K562 (cell line): ENCODE data around the gene GPR180. TPM values are rescaled to one million over a fixed set of nuclear protein-coding genes. Genes with fewer than 3 reads are reported as not detected.
A peak's percentile ranks its signal among the peaks of the same experiment; 100 is the strongest.

Source experiments
- ATAC-seq: fragments of 200-7000 bp; cut with Tn5 transposase; 3 replicates; pipeline ENCODE4 v1.9.1; 2020; ENCODE audit warnings: moderate library complexity
- BruUV-seq: library from RNA; stranded (reverse); fragments of 400-500 nt; replicated peaks from 2 replicates; lab custom pipeline; 2021; lab: Mats Ljungman, UMichigan
- CTCF ChIA-PET: fragments of 300-600 bp; formaldehyde crosslinking; extraction: SDS; loops from one replicate; lab custom pipeline; 2021; ENCODE audit warnings: low intra/inter-chr PET ratio; lab: Yijun Ruan, JAX
- POLR2A ChIA-PET: fragments of 300-600, 350-650 bp; sonication (Branson Sonifier 250); formaldehyde crosslinking; extraction: SDS; loops from one replicate; lab custom pipeline; 2021; ENCODE audit warnings: antibody characterized with exemption, inconsistent platforms; lab: Yijun Ruan, JAX
- DNase-seq, 4 experiments: peaks; one replicate each; pipeline versions ENCODE4 v3.0.0 to v3.0.0-alpha.2; 2011 to 2018; ENCODE audit warnings: low spot score in 3 of 4, mixed read lengths in 3 of 4; ENCODE audit errors: extremely low read depth in 1 of 4
- FAIRE-seq: peaks from 2 replicates; lab custom pipeline; 2011; peaks lifted over from hg19 to GRCh38; lab: Jason Lieb, UNC
- H2AFZ ChIP-seq: 2 replicates; pipeline ENCODE4 v1.6.0; 2011; ENCODE audit warnings: low read depth, low read length, control low read depth, inconsistent platforms
- H3K27ac ChIP-seq: fragments of 200-600 bp; 3 replicates; pipeline ENCODE4 v1.8.0; 2011; ENCODE audit warnings: low read depth, mild to moderate bottlenecking, control low read depth, inconsistent platforms, low read length, moderate library complexity, mixed read lengths; ENCODE audit errors: extremely low read depth
- H3K27me3 ChIP-seq, 2 experiments: fragments of 300-600 bp in 1 of 2; 2 replicates in 1 of 2; 3 replicates in 1 of 2; pipeline versions ENCODE4 v1.6.0 to v1.8.0; 2011; ENCODE audit warnings: inconsistent platforms in 2 of 2, low read length in 2 of 2, mild to moderate bottlenecking in 1 of 2, mixed read lengths in 1 of 2, moderate library complexity in 1 of 2; ENCODE audit not compliant: control insufficient read depth in 2 of 2, insufficient read depth in 2 of 2
- H3K36me3 ChIP-seq: fragments of 300-600 bp; 3 replicates; pipeline ENCODE4 v1.8.0; 2011; ENCODE audit warnings: mild to moderate bottlenecking, low read length, inconsistent platforms; ENCODE audit not compliant: control insufficient read depth, insufficient read depth
- H3K4me1 ChIP-seq, 2 experiments: fragments of 200-600 bp in 1 of 2; replicated peaks in 1 of 2; 2 replicates in 1 of 2; 3 replicates in 1 of 2; pipeline versions ENCODE4 v1.5.1 to v1.8.0; 2011; ENCODE audit warnings: inconsistent platforms in 2 of 2, low read length in 2 of 2, mild to moderate bottlenecking in 1 of 2, mixed read lengths in 1 of 2, moderate library complexity in 1 of 2; ENCODE audit not compliant: control insufficient read depth in 2 of 2, insufficient read depth in 2 of 2
- H3K4me2 ChIP-seq: 2 replicates; pipeline ENCODE4 v1.6.1; 2011; ENCODE audit warnings: low read length, control low read depth, inconsistent platforms, mixed read lengths; ENCODE audit not compliant: insufficient read depth
- H3K4me3 ChIP-seq: fragments of 200-600 bp; sonication (generic), shearing (Covaris generic); 2 replicates; pipeline ENCODE4 v1.5.1; 2016; ENCODE audit warnings: control low read depth, inconsistent platforms
- H3K79me2 ChIP-seq: fragments of 200-600 bp; 3 replicates; pipeline ENCODE4 v1.8.0; 2011; ENCODE audit warnings: low read length, inconsistent platforms; ENCODE audit not compliant: control insufficient read depth, insufficient read depth
- H3K9ac ChIP-seq, 2 experiments: 2 replicates each; pipeline versions ENCODE4 v1.6.0 to v1.6.1; 2011; ENCODE audit warnings: low read depth in 2 of 2, low read length in 2 of 2, control low read depth in 1 of 2, inconsistent platforms in 1 of 2, mild to moderate bottlenecking in 1 of 2, mixed read lengths in 1 of 2; ENCODE audit not compliant: insufficient read depth in 1 of 2
- H3K9me1 ChIP-seq: one replicate; pipeline ENCODE4 v1.6.0; 2011; ENCODE audit warnings: inconsistent platforms, mild to moderate bottlenecking, low read length, moderate library complexity; ENCODE audit not compliant: control insufficient read depth, insufficient read depth
- H3K9me3 ChIP-seq: replicated peaks from 2 replicates; pipeline ENCODE4 v1.5.1; 2011; ENCODE audit warnings: low read depth, low read length, inconsistent platforms; ENCODE audit not compliant: control insufficient read depth, insufficient read depth
- H4K20me1 ChIP-seq: replicated peaks from 2 replicates; pipeline ENCODE4 v1.6.1; 2011; ENCODE audit warnings: low read length, inconsistent platforms, mixed read lengths; ENCODE audit not compliant: control insufficient read depth, insufficient read depth
- CXXC5 ChIP-seq: fragments of 250-450 bp; sonication (Bioruptor Pico); IDR thresholded peaks from 2 replicates; pipeline ENCODE4 v1.8.0; 2022; ENCODE audit warnings: inconsistent platforms, mild to moderate bottlenecking, moderate library complexity
- GATA2 ChIP-seq: sonication (generic); formaldehyde crosslinking; IDR thresholded peaks from 2 replicates; pipeline ENCODE4 v1.4.0; 2020; ENCODE audit warnings: mild to moderate bottlenecking, missing genetic modification reagents
- HIVEP1 ChIP-seq: fragments of 250-450 bp; sonication (Bioruptor Pico); IDR thresholded peaks from 2 replicates; pipeline ENCODE4 v1.4.0; 2020; ENCODE audit warnings: mild to moderate bottlenecking
- NFYB ChIP-seq: IDR thresholded peaks from 2 replicates; pipeline ENCODE4 v1.6.1; 2011; ENCODE audit warnings: mild to moderate bottlenecking, moderate library complexity; ENCODE audit not compliant: insufficient read length; ENCODE audit errors: extremely low read depth
- PYGO2 ChIP-seq: fragments of 450-650 bp; IDR thresholded peaks from 2 replicates; pipeline ENCODE4 v1.6.1; 2016; ENCODE audit warnings: mild to moderate bottlenecking, missing genetic modification characterization, moderate library complexity, missing compliant biosample characterization
- RAD21 ChIP-seq, 2 experiments: fragments of 250-450 bp in 1 of 2; fragments of 450-650 bp in 1 of 2; sonication (Bioruptor Pico) in 1 of 2; formaldehyde crosslinking in 1 of 2; IDR thresholded peaks in 1 of 2; conservative IDR thresholded peaks in 1 of 2; 2 replicates each; pipeline versions ENCODE4 v1.4.0 to v1.8.0; 2020 to 2022; ENCODE audit warnings: mild to moderate bottlenecking in 2 of 2, moderate library complexity in 1 of 2
- RBM25 ChIP-seq: fragments of 200-400 bp; formaldehyde crosslinking; IDR thresholded peaks from 2 replicates; pipeline ENCODE4 v1.6.1; 2018; ENCODE audit warnings: low read length, low read depth, moderate library complexity; ENCODE audit not compliant: severe bottlenecking
- SLC30A9 ChIP-seq: fragments of 250-450 bp; sonication (Bioruptor Pico); IDR thresholded peaks from 2 replicates; pipeline ENCODE4 v1.8.0; 2022; ENCODE audit warnings: mild to moderate bottlenecking, moderate library complexity
- TCF7 ChIP-seq: sonication (generic); IDR thresholded peaks from 2 replicates; pipeline ENCODE4 v1.6.1; 2016; ENCODE audit warnings: antibody characterized with exemption, borderline replicate concordance
- ZNF57 ChIP-seq: fragments of 450-650 bp; formaldehyde crosslinking; IDR thresholded peaks from 2 replicates; pipeline ENCODE4 v1.4.0; 2020; ENCODE audit warnings: mild to moderate bottlenecking, moderate library complexity
- WGBS: fragments of 100-300 bp; shearing (Covaris generic); methylation state at CpG from one replicate; pipeline ENCODE4 v1.1.6; 2016; ENCODE audit warnings: low coverage, mixed read lengths; ENCODE audit not compliant: insufficient coverage; ENCODE audit errors: missing lambda C conversion rate; 5-methylcytosine and 5-hydroxymethylcytosine counted together
- in situ Hi-C: fragments of 300-500 bp; cut with MboI; formaldehyde crosslinking; loops from 4 replicates; pipeline ENCODE4 v1.15.0; 2018; ENCODE audit warnings: inconsistent platforms, mixed read lengths
- intact Hi-C: fragments of 100-400 bp; cut with micrococcal nuclease; formaldehyde crosslinking; loops from 2 replicates; pipeline ENCODE4 v1.14.2; 2022
- polyA plus RNA-seq, 8 experiments: library from polyadenylated mRNA; depleted of rRNA in 4 of 8; stranded (reverse) in 5 of 8; unstranded in 3 of 8; fragments of >200 nt; fragmentation: Nextera tagmentation in 2 of 8; fragmentation: Illumina TruSeq in 1 of 8; extraction: Ambion mirVana in 2 of 8; extraction: Trizol in 1 of 8; gene quantifications; 2 replicates each; pipeline versions ENCODE4 v1.2.1 to v1.2.3, GENCODE V29; 2011 to 2014; ENCODE audit warnings: inconsistent platforms in 1 of 8, missing spikeins in 1 of 8
- total RNA-seq, 7 experiments: library from RNA; depleted of rRNA in 6 of 7; stranded (reverse); fragments of >200 nt in 6 of 7; fragmentation: Illumina TruSeq in 2 of 7; extraction: Trizol in 2 of 7; gene quantifications; 2 replicates each; pipeline versions ENCODE4 v1.2.1 to v1.2.3, GENCODE V29; 2011 to 2021; ENCODE audit warnings: low replicate concordance in 1 of 7
- TF ChIP-seq, protein P1 (sequence below), 3 experiments: IDR thresholded peaks in 2 of 3; conservative IDR thresholded peaks in 1 of 3; 2 replicates each; pipeline ENCODE4 v1.5.1; 2011 to 2012; ENCODE audit warnings: low read length in 3 of 3, mild to moderate bottlenecking in 3 of 3, control low read depth in 2 of 3, improper control_type of control experiment in 1 of 3, inconsistent platforms in 1 of 3, low read depth in 1 of 3, mixed read lengths in 1 of 3, moderate library complexity in 1 of 3; ENCODE audit not compliant: insufficient read depth in 2 of 3
- TF ChIP-seq, protein P2 (sequence below), 2 experiments: fragments of 450-650 bp in 1 of 2; sonication (generic) in 1 of 2; formaldehyde crosslinking; conservative IDR thresholded peaks; 2 replicates each; pipeline versions ENCODE4 v1.4.0 to v1.8.1; 2020 to 2022; ENCODE audit warnings: mild to moderate bottlenecking in 1 of 2, missing genetic modification reagents in 1 of 2
- TF ChIP-seq, protein P3 (sequence below), 2 experiments: IDR thresholded peaks; 2 replicates each; pipeline ENCODE4 v1.6.1; 2011; ENCODE audit warnings: borderline replicate concordance in 1 of 2, control low read depth in 1 of 2, low read depth in 1 of 2, low read length in 1 of 2, mild to moderate bottlenecking in 1 of 2, mixed read lengths in 1 of 2, moderate library complexity in 1 of 2; ENCODE audit not compliant: insufficient read depth in 1 of 2, insufficient read length in 1 of 2, poor library complexity in 1 of 2, severe bottlenecking in 1 of 2; ENCODE audit errors: extremely low read depth in 1 of 2

GPR180 gene
- total and polyA plus RNA-seq, 9 of the 15 experiments (the other 6 are each of a cell fraction or from before 2014, with no cell fraction given) = 0.77 to 4.1 (median 1.8) TPM

DNA sequence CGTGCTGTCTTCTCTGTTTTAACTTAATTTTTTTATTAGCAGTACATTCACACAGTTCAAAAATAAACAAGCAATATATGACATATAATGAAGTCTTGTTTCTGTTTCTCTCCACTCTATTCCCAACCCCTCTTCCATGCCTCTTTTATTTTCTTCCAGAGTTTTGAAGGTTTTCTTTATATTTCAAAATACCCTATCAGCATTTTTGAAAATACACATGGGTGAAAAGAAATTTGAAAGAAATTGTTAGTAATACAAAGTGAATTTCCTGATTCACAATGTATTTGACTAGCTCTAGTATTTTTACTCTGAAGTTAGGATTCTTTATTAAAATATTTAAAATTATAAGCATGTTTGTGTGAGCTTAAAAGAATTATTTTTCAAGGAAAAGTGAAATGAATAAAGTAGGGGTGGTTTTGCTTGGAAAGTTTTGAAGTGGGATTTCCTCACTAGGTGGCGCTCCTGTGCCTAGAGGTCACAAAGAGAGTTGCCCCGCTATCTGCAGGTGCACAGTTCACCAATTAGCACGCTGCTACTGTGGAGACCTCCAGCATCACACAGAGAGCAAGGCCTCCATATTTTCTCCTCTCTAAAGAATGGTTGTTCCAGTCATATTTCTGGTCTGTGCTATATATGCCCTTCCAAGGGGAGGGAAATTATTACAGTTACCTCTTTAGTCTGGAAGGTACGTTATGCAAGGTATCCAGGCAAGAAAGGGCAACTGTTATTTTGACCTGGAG lies 73.1 kb downstream of the GPR180 start (continued):
- TF ChIP-seq, protein P1, sequence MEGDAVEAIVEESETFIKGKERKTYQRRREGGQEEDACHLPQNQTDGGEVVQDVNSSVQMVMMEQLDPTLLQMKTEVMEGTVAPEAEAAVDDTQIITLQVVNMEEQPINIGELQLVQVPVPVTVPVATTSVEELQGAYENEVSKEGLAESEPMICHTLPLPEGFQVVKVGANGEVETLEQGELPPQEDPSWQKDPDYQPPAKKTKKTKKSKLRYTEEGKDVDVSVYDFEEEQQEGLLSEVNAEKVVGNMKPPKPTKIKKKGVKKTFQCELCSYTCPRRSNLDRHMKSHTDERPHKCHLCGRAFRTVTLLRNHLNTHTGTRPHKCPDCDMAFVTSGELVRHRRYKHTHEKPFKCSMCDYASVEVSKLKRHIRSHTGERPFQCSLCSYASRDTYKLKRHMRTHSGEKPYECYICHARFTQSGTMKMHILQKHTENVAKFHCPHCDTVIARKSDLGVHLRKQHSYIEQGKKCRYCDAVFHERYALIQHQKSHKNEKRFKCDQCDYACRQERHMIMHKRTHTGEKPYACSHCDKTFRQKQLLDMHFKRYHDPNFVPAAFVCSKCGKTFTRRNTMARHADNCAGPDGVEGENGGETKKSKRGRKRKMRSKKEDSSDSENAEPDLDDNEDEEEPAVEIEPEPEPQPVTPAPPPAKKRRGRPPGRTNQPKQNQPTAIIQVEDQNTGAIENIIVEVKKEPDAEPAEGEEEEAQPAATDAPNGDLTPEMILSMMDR (IDR thresholded peaks at IDR 0.05 in 2 of 3, conservative IDR thresholded peaks at IDR 0.05 in 1 of 3; ENCODE audit: insufficient read depth in 2 of 3, low read depth in 1 of 3, low read length in 3 of 3) = peak; percentile 66 to 75 (median 67)
- TF ChIP-seq RAD21 (CRISPR knock-in tag; conservative IDR thresholded peaks at IDR 0.05 in 1 of 2, IDR thresholded peaks at IDR 0.05 in 1 of 2) = peak; percentile 48 to 62
- no peak for TF ChIP-seq RBM25
- TF ChIP-seq, all 486 proteins: peak for 7

DNA sequence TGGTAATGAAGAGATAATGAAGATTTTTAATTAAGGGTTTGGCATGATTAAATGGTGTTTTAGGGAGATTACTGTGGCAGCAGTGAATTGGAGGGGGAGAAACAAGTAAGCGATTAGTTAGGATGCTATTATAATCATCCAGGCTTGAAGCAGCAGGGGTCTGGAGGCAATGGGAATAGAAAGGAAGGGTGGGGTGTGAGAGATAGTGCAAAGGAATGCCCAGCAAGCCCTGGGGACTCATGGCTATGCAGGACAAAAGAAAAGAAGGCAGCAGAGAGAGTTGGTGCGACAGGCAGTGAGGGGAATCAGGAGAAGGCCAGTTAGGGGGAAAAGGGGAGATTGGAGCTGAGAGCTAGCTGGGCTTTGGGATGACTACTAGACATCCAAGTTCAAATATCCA lies 76.1 kb downstream of the GPR180 start:
- Histone ChIP-seq H3K4me2 (no peak overlapping the region), H3K4me3 (no peak overlapping the region), H3K9me1 (no peaks in the 10 kb centered on the region), H3K27me3 (no peaks in the 10 kb centered on the region), H3K9ac (no peak overlapping the region), H3K36me3 (no peaks in the 10 kb centered on the region), H3K9me3 (no peaks in the 10 kb centered on the region), H3K27ac (no peak overlapping the region), H3K79me2 (no peaks in the 10 kb centered on the region), H4K20me1 (no peaks in the 10 kb centered on the region), H3K4me1 (peaks cover 5 to 6% of the 10 kb centered on the region in 2 experiments; a peak in 3 of 5 replicates), H2AFZ (no peak overlapping the region)
- intact Hi-C loops = no loop called here
- 51% methylated on average over 2 of the region's 2 CpGs for WGBS
- FAIRE-seq (no peak), ATAC-seq (no peak), DNase-seq (no peak)
- ChIA-PET CTCF (interaction anchor here (0.5 kb wide), 1 partner anchor 17 kb away, joined by 3 read pairs; no protein-coding TSS in a partner anchor), POLR2A (interaction anchor here (0.8 kb wide), 1 partner anchor 17 kb away, joined by 3 read pairs; no protein-coding TSS in a partner anchor)
- in situ Hi-C loops = no loop called here
- BruUV-seq = no TSS peak
- TF ChIP-seq, protein P2, sequence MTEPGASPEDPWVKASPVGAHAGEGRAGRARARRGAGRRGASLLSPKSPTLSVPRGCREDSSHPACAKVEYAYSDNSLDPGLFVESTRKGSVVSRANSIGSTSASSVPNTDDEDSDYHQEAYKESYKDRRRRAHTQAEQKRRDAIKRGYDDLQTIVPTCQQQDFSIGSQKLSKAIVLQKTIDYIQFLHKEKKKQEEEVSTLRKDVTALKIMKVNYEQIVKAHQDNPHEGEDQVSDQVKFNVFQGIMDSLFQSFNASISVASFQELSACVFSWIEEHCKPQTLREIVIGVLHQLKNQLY (CRISPR knock-in tag; conservative IDR thresholded peaks at IDR 0.05) = no peak
- TF ChIP-seq CXXC5 (CRISPR knock-in tag) (no peak), PYGO2 (tag) (no peak), TCF7 (no peak), ZNF57 (no peak), NFYB (no peak), SLC30A9 (CRISPR knock-in tag) (no peak), HIVEP1 (CRISPR knock-in tag) (no peak), GATA2 (CRISPR knock-in tag) (no peak)
- TF ChIP-seq, protein P3, sequence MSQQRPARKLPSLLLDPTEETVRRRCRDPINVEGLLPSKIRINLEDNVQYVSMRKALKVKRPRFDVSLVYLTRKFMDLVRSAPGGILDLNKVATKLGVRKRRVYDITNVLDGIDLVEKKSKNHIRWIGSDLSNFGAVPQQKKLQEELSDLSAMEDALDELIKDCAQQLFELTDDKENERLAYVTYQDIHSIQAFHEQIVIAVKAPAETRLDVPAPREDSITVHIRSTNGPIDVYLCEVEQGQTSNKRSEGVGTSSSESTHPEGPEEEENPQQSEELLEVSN (IDR thresholded peaks at IDR 0.05; ENCODE audit: borderline replicate concordance in 1 of 2, extremely low read depth in 1 of 2, insufficient read depth in 1 of 2, insufficient read length in 1 of 2, low read depth in 1 of 2, low read length in 1 of 2, poor library complexity in 1 of 2, severe bottlenecking in 1 of 2) = no peak
